Forelimb muscle (tissue), 1 donor: ENCODE results near the gene NDUFA13. TPM values are rescaled to one million over a fixed set of nuclear protein-coding genes. Genes with fewer than 3 reads are reported as not detected.

Experiments used
- DNase-seq: peaks from one replicate; pipeline ENCODE4 v3.0.0-alpha.2; 2013; ENCODE audit warnings: low read depth
- polyA plus RNA-seq: library from polyadenylated mRNA; unstranded; fragments of 120-200 nt; gene quantifications from one replicate; pipeline ENCODE4 v1.2.1, GENCODE V29; 2013; ENCODE audit not compliant: insufficient read length

Gene NDUFA13
- polyA plus RNA-seq, 1 donor = 187 TPM

DNA sequence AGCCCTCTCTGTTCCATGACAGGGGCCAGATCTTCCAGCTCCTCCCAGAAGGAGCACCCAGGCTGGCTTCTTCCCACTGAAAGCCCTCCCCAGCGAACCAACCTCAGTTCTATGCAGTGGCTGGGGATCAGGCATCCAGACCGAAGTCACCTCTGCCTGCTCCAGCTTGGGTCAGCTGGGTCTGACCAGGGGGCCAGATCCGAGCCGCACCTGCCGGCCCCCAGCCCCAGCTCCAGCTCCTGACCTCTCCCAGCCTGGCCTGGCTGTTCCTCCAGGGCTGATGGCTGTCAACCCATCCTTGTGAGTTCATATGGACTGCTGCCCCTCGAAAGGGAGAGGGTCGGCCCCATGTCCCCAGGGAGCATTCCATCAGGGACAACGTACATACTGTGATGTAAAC is 8.7 kb upstream of the NDUFA13 start:
- DNase-seq = no peak

DNA sequence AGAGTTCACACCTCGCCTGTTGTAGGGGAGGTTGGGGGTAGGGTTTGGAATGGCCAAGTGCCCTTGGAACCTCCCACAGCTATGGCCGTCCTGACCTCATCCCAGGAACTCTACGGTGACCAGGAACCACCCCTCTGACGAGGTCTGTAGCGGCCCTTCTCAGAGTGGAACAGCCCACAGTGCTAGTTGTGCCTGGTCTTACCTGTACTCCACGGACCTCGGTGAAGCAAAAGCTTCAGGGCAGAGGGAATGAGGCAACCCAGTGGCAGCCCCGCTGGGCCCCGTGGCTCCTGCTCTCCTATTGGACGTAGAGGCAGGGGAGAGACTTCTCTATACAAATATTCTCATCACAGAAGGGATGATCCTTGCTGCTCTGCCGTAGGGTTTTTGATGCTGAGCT is 7.8 kb upstream of the NDUFA13 start:
- no peak for DNase-seq

DNA sequence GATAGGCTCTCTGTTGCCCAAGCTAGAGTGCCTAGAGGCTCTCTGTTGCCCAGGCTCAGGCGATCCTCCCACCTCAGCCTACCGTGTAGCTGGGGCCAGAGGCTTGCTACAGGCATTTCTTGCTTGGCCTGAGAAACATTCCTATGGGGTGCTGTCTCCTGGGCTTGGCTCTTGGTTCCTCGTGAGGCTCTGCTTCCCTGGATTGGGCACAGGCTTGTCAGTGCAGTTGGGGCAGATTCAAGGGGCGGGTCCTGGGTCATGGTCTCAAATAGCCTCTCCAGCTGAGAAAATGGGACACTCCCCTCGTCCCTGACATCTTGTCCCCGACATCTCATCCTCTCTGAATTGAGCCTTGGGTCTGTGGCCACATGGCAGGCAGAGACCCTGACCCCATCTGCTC is 5.6 kb upstream of the NDUFA13 start:
- no peak for DNase-seq

DNA sequence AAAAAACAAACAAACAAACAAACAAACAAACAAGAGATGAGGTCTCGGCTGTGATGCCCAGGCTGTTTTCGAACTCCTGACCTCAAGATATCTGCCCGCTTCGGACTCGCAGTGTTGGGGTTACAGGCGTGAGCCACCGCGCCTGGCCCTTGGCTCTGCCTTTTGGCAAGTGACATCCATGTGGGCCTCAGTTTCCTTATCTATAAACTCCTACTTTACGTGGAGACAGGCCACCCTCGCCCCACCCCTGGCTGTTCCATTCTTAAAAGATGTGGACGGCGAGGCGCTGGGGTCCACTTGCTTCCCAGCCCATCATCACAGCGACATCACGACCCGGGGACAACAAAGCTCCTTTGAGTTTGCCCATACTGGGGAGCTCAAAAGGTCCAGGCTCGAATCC is 2.3 kb upstream of the NDUFA13 start:
- no peak for DNase-seq

DNA sequence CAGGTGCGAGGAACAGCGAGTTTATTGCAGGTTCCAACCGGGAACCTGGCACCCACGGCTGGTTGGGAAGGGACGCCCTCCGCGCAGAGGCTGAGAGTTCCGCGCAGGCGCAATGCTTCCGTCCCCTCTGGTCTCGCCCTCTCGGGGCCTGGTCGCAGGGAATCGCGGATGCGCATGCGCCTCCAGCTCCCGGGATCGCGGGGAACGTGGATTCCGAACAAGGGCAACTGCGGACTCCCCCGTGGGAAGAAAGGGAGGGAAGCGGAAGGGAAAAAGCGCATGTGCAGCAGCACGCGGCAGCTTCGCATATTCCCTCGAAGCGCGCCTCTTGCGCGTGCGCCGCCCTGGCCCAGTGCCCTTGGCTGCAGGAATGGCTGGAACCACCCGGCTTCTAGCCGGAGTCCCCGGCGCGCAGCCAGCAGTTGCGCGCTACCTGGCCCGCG is 1.8 kb upstream of the NDUFA13 start:
- DNase-seq = no peak

DNA sequence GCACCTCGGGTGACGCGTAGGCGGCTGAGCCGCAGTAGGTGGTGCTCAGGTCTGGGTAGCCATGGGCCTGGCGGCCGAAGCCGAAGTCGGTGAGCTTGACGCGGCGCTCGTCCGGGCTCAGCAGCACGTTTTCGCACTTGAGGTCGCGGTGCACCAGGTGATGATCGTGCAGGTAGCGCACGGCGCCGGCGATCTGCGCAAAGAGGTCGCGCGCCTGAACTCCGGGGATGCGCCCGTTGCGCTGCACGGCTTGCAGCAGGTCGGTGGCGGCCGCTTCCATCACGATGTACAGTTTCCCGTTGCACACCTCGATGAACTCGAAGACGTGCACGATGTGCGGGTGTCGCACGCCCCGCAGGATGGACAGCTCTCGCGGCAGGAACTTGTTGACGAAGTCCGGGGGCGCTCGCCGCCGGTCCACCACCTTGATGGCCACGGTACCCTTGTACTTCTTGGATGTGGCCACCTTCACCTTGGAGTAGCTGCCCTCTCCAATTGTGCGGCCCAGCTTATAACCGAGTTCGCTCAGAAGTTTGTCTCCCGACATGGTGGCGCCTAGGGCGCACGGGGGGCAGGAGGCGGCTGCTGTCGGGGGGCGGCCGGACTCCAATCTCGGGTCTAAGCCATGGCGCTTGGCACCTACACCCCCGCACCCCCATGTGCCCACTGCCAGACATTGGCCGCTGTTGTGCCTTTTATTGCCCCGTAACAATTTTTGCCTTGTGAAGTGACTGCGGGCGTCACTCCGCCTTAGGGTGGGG is 964 bp upstream of the NDUFA13 start, which contains the start of gene TSSK6:
TSS of gene TSSK6 (minus strand) at position 668 of the 761 bp plus-strand sequence. CDS start at position 547, 121 bp downstream.
- DNase-seq = no peak

DNA sequence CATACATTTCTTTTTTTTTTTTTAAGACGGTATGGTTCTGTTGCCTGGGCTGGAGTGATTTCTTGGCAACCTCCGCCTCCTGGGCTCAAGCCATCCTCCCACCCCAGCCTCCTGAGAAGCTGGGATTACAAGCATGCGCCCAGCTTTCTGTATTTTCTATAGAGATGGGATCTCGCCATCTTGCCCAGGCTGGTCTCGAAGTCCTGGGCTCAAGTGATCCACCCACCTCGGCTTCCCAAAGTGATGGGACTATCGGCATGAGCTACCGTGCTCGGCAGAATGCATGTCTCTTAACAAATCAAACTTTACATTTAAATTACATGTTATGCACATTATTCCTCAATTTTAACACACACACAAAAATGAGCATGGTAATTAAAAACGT is 1.2 kb downstream of the NDUFA13 start:
- no peak for DNase-seq

DNA sequence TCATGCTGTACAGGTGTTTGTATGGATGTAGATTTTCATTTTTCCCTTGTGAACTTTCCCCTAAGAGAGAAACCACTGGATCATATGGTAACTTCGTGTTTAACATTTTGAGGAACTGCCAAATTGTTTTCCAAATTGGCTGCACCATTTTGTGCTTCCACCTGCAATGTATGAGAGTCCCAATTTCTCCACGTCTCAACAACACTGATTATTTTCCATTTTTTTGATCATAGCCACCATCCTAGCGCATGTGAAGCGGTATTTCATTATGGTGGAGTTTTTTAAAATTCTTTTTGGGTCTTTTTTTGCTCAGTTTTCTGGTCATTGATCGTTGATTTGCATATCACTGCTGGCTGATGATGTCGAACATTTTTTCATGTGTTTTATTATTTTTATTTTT is 5.0 kb downstream of the NDUFA13 start:
- no peak for DNase-seq

DNA sequence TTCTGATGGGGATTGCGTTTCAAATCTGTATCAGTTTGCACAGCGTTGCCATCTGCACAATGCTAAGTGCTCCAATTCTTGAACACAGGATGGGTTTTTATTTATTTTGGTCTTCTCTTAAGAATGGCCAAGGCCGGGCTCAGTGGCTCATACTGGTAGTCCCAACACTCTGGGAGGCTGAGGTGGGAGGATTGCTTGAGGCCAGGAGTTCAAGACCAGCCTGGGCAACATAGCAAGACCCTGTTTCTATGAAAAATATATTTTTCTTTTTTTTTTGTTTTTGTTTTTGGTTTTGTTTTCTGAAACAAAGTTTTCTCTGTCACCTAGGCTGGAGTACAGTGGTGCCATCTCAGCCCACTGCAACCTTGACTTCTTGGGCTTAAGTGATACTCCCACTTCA is 7.2 kb downstream of the NDUFA13 start:
- DNase-seq = no peak

DNA sequence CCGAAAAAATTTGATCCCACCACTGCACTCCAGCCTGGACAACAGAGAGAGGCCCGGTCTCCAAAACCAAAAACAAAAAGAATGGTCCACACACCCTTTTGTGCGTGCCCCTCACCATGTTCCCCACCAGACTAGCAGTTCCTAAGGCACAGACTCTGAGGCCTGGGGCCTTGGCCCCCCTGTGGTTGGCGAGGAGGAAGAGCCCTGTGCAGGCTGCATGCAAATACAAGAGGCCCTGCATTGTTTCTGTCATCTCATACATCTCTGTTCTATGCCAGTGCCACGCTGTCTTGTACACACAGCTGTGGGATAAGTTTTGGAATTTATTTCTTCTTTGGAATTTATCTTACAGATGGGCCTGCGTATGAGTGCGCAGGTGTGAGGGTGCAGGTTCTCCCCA is 8.0 kb downstream of the NDUFA13 start:
- no peak for DNase-seq

DNA sequence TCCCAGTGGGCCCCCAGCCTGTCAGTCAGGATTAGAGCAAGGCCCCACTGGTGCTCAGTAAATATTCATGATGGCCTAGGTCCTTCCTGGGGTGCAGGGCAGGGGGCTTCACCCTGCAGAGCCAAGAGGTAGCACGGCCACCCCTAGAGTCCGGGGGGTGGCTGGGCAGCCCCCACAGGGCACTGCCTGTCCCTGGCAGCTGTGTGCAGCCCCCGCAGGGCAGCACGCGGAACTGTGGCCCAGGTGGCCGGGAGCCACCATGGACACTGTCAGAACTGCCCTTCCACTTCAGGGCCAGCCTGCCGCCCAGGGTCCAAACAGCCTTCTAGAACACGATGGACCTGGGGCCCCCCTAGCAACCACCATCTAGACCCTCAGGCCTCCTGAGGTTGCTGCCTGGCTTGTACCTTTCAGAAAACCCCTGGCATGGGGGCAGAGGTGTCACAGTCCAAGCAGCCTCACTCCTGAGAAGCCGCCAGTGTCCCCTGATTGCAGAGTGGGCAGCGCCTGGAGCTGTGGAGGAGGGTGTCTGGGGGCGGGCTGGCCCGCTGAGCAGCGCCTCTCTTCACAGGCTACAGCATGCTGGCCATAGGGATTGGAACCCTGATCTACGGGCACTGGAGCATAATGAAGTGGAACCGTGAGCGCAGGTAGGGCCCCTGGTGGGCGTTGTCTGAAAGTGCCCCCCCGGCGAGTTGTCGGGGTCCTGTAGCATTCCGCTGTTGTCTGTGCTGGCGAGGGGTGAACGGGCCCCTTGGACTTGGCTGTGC is 9.8 kb downstream of the NDUFA13 start:
- no peak for DNase-seq

DNA sequence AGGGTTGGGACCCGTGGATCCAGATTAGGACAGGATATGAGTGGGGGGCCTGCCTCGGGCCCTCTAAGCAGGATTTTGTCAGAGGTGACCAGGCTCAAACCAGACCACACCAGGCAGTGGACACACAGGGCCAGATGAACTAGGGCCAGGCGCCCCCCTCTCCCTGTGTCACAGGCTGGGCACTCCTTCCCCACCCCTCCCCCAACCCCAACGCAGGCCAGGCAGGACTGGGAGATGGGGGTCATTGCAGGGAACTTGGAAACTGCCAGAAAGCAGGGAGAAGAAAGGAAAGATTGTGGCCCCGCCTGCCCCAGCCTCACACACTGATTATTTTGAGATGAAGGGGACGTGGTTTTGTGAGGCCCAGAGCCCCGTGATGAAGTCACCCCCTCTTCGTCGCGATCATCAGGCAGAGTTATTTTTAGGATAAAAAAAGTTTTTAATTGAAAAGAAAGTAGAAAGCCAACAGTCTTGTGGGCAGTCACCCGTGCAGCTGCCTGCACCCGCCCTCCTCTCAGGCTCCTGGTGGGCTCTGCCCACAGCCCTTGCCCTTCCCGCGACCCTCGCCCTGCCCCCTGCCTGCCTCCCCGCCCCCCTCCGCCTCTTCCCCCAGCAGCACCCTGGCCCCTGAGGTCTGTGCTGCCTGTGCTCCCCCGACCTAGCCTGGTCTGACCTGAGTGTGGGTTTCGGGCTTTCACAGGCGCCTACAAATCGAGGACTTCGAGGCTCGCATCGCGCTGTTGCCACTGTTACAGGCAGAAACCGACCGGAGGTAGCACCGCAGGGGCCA is 10.8 kb downstream of the NDUFA13 start:
- DNase-seq = no peak

DNA sequence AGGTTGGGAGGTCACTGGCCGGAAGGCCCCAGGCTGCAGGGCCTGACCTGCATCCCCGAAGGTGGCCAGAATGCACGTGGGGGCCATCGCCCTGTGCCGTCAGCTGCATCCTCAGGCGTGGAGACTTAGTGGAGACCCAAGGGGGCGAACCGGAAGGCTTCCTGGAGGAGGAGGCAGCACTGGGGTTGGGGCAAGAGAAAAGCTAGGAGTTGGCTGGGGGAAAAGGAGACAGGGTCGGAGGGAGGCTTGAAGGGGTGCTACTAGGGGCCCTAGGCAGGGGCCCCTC is 11.3 kb downstream of the NDUFA13 start:
- no peak for DNase-seq

DNA sequence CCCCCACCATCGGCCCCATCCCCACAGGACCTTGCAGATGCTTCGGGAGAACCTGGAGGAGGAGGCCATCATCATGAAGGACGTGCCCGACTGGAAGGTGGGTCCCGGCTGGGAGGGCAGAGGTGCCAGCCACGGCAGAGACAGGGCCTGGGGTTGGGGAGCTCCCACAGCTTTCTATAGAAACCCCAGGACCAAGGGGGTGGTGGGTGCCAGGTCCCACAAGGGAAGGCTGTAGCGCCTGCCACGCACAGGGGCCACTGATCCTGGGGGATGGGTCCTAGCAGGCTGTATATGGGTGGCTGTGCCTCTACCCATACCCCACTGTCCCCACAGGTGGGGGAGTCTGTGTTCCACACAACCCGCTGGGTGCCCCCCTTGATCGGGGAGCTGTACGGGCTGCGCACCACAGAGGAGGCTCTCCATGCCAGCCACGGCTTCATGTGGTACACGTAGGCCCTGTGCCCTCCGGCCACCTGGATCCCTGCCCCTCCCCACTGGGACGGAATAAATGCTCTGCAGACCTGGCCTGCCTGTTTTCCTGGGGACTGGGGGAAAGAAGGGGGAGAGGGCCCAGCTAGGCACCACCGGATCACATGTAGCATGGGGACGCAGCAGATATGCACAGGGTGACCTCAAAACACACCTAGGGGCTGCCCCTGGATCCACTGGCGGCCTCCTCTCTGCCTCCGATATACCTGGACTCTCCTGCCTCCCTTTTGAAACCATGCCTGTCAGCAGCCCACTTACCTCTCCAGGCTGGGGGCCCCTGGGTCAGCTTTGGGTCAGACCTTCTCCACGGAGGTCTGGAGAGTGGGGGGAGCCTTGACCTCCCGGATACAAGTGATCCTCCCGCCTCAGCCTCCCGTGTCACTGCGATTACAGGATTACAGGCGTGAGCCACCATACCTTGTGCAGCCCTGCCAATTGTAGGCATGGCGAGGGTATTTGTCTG is 11.9 kb downstream of the NDUFA13 start:
- DNase-seq = no peak

DNA sequence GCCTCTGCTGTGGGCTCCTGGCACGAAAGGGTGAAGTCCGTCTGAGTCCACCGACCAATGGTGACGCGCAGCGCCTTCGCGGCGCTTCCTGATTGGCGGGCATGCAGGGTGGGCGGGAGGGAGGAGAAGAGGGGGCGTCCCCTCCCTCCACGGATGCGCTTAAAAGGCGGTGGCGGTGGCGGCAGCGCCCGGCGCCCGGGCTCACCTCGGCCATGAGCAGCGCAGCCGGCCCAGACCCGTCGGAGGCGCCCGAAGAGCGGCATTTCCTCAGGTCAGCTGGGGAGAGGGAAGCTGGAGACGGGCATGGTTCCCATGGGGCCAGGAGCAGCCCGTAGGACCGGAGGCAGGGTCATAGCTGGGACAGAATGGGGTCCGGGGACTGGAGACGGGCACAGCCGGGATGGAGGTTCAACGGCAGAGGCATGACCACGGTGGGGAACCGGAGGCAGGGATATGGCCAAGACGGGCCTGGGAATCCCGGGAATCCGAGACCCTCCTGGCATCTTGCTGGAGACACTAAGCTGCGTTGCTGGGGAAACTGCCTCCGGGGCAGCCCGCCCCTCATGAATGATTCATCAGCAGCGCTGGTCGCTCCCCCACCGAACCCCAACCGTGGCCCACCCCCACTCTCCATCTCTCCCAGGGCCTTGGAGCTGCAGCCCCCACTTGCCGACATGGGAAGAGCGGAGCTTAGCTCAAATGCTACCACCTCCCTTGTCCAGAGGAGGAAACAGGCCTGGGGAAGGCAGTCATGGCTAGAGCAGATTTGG is 12.9 kb downstream of the NDUFA13 start, which contains the start of gene YJEFN3:
TSS of gene YJEFN3 (plus strand) at position 191 of the 770 bp plus-strand sequence. CDS start at position 213, 22 bp downstream.
- no peak for DNase-seq

DNA sequence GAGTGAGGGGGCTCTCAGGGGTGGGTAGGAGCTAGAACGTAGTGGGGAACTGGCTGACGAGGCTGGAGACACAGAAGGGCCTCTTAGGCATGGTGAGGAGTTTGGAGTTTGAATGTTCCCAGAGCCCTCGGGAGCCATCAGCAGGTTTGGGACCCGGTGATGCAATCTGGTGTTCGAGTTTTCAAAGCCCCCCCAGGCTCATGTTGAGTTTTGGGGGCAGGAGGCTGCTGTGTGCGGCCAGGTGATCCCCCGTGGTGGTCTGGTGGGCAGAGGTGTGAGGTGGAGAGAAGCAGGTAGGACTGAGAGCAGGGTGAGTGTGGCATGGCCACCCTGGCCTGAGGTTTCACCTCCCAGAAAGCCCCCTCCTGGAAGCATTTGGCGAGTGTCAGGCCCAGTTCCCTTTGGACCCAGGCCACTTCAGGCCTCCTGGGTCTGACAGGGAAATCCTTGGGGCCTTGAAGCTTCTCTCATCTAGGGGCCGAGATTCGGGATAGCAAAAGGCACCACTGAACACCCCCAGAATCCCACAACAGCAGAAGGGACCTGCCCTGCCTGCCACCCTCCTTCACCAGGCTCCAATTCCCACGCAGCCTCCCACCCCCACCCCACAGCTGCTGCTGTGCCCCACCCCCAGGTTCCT is 13.9 kb downstream of the NDUFA13 start:
- DNase-seq = no peak

DNA sequence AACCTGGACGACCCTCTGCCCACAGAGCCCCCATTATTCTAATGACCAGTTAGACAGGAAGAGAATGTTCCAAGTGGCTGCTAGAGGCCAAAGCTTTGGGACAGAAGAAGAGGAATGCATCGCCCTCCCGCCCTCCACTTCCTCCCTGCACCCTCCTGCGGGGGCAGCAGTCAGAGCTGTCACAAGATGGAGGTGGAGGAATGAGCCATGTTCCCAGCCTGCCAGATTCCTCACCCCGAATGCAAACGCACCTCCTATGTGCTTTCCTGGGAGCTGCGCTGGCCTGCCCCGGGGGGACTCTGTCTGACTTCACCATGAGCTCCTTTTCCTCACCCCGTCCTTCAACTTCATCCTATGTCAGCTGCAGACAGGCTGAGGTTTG is 14.4 kb downstream of the NDUFA13 start:
- no peak for DNase-seq

DNA sequence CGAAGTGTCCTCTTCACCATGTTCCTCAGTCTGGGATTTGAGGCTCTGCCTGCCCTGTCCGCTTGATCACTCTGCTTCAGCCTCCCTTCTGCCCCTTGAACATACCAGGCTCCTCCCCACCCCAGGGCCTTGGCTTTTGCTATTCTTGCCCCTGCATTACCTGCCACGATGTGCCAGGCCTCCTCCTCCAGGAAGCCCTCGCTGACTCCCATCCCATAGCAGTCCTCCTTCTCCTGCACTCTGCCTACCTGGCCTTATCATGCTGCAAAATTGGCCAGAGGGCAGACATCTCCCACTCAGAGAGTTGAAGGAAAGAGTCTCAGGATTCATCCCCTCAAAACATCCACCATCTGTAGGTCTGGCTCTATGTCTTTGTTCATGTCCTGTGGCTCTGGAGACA is 14.9 kb downstream of the NDUFA13 start:
- DNase-seq = no peak

DNA sequence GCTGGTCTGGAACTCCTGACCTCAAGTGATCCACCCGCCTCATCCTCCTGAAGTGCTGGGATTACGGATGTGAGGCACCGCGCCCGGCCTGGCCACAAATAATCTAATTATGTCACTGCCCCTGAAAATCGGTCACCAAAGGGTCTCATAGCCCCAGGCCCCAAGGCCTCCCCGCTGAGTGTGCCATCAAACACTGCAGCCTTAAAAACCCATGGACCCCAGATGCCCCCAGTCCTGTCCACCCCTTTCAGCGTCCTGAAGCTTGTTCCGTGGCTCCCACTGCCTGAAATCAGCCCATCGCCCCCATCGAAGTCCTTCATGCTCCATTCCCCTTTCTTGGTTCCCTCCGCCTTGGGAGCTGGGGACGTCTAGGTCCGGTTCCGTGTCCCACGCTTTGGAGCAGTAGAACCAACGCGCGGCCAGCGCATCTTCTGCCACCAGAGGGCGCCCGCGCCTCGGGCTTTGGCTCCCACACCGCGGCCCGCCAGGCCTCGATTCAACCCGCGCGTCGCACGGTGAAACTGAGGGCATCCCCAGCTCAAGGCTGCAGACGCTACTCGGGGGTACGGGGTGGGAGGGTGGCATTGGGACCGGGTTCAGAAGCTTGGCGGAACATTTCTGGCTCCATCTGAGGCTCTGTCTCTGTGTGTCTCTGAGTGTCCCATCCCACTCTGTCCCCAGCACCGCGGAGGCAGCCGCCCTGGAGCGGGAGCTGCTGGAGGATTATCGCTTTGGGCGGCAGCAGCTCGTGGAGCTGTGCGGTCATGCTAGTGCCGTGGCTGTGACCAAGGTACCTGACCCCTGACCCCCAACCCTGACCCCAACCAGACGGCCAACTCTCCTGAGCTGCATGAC is 16.2 kb downstream of the NDUFA13 start:
- DNase-seq = no peak
